ENCODE measurements around the gene GZMA.
"Not testable (repeated sequence)": the region's sequence is repeated elsewhere in the genome, so short reads cannot be mapped to it uniquely, and the experiment has no call there.

DNA sequence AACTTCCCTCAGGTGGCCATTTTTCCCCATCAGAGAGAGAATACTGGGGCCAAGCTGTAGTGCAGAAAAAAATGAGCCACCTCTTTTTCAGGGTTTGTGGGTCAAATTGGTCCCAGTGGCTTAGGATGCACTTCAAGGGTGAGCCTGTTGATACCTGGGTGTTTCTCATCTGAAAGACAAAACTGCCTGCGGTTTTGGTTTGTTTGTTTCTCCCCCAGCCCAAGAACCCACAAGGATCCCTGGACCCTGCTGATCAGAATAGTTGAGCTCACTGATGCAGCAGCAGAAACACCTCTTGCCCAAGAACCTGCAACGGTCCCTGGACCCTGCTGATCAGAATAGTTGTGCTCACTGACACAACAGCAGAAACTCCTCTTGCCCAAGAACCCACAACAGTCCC lies 13.1 kb upstream of the GZMA start:
- TF ChIP-seq, protein P1, sequence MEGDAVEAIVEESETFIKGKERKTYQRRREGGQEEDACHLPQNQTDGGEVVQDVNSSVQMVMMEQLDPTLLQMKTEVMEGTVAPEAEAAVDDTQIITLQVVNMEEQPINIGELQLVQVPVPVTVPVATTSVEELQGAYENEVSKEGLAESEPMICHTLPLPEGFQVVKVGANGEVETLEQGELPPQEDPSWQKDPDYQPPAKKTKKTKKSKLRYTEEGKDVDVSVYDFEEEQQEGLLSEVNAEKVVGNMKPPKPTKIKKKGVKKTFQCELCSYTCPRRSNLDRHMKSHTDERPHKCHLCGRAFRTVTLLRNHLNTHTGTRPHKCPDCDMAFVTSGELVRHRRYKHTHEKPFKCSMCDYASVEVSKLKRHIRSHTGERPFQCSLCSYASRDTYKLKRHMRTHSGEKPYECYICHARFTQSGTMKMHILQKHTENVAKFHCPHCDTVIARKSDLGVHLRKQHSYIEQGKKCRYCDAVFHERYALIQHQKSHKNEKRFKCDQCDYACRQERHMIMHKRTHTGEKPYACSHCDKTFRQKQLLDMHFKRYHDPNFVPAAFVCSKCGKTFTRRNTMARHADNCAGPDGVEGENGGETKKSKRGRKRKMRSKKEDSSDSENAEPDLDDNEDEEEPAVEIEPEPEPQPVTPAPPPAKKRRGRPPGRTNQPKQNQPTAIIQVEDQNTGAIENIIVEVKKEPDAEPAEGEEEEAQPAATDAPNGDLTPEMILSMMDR (IDR thresholded peaks at IDR 0.05 in 4 of 5, conservative IDR thresholded peaks at IDR 0.05 in 1 of 5): not testable (repeated sequence)
- TF ChIP-seq POLR2A (IDR thresholded peaks at IDR 0.05): not testable (repeated sequence)
